Activated T-cell treated with anti-CD3 and anti-CD28 coated beads for 24 hours (primary cell): ENCODE data around the gene SBK3.
A peak's percentile ranks its signal among the peaks of the same experiment; 100 is the strongest.
"Not testable (repeated sequence)": the region's sequence is repeated elsewhere in the genome, so short reads cannot be mapped to it uniquely, and the experiment has no call there.

Experiments
- DNase-seq: peaks from one replicate; pipeline ENCODE4 v3.0.0-alpha.2; 2020; ENCODE audit warnings: low read depth

SBK3 gene

GRCh38 chr19:55516878-55517620 lies 28.3 kb downstream of the SBK3 start:
- peak; percentile 88 for DNase-seq

- no peak for DNase-seq
Observed at GRCh38 chr19:55508120-55508519, 37.2 kb downstream of the SBK3 start.

GRCh38 chr19:55504981-55505380 lies 40.4 kb downstream of the SBK3 start:
- no peak for DNase-seq

GRCh38 chr19:55504252-55504603 lies 41.1 kb downstream of the SBK3 start:
- DNase-seq: no peak

GRCh38 chr19:55503502-55504251 lies 41.7 kb downstream of the SBK3 start:
- peak; percentile 89 for DNase-seq

- no peak for DNase-seq
Observed at GRCh38 chr19:55503157-55503501, 42.2 kb downstream of the SBK3 start.

GRCh38 chr19:55502197-55502952 lies 43.0 kb downstream of the SBK3 start:
- no peak for DNase-seq

GRCh38 chr19:55500368-55500952 lies 44.9 kb downstream of the SBK3 start:
- DNase-seq: no peak

GRCh38 chr19:55498246-55498840 lies 47.0 kb downstream of the SBK3 start:
- no peak for DNase-seq

- no peak for DNase-seq
Observed at GRCh38 chr19:55497763-55498162, 47.6 kb downstream of the SBK3 start.

GRCh38 chr19:55496820-55497219 lies 48.5 kb downstream of the SBK3 start:
- DNase-seq: not testable (repeated sequence)

GRCh38 chr19:55495646-55496349 lies 49.5 kb downstream of the SBK3 start:
- no peak for DNase-seq

GRCh38 chr19:55494172-55494761 lies 51.1 kb downstream of the SBK3 start:
- no peak for DNase-seq

GRCh38 chr19:55493645-55494171 lies 51.6 kb downstream of the SBK3 start:
- DNase-seq: no peak

- no peak for DNase-seq
Observed at GRCh38 chr19:55493052-55493644, 52.2 kb downstream of the SBK3 start.

GRCh38 chr19:55492362-55492944 lies 52.9 kb downstream of the SBK3 start:
- DNase-seq: no peak

- DNase-seq: no peak
Observed at GRCh38 chr19:55491546-55492360, 53.6 kb downstream of the SBK3 start.
